ENCODE results near the gene BAZ1B.
"Not testable (repeated sequence)": the region's sequence is repeated elsewhere in the genome, so short reads cannot be mapped to it uniquely, and the experiment has no call there.

Gene BAZ1B

GRCh38 chr7:73439410-73439704, 82.7 kb downstream of the BAZ1B start:
- DNase-seq = no peak

GRCh38 chr7:73438547-73439409, 83.3 kb downstream of the BAZ1B start:
- DNase-seq = no peak

GRCh38 chr7:73437621-73438416, 84.3 kb downstream of the BAZ1B start:
- no peak for DNase-seq

GRCh38 chr7:73437091-73437490, 85.0 kb downstream of the BAZ1B start:
- DNase-seq = no peak

GRCh38 chr7:73436031-73436929, 85.8 kb downstream of the BAZ1B start:
- DNase-seq = no peak

GRCh38 chr7:73435471-73436009, 86.6 kb downstream of the BAZ1B start:
- DNase-seq = no peak

- no peak for DNase-seq
Observed at GRCh38 chr7:73434701-73435069, 87.4 kb downstream of the BAZ1B start.

- DNase-seq = no peak
Observed at GRCh38 chr7:73433924-73434700, 88.0 kb downstream of the BAZ1B start.

- DNase-seq = no peak
Observed at GRCh38 chr7:73432676-73433075, 89.4 kb downstream of the BAZ1B start.

GRCh38 chr7:73431041-73431835, 90.9 kb downstream of the BAZ1B start:
- no peak for DNase-seq

- not testable (repeated sequence) for DNase-seq
Observed at GRCh38 chr7:73430540-73430939, 91.6 kb downstream of the BAZ1B start.

- no peak for DNase-seq
Observed at GRCh38 chr7:73429622-73430505, 92.2 kb downstream of the BAZ1B start.

- no peak for DNase-seq
Observed at GRCh38 chr7:73429215-73429614, 92.9 kb downstream of the BAZ1B start.

- DNase-seq = no peak
Observed at GRCh38 chr7:73427902-73428787, 93.9 kb downstream of the BAZ1B start.

GRCh38 chr7:73426016-73426415, 96.1 kb downstream of the BAZ1B start:
- no peak for DNase-seq

- DNase-seq = no peak
Observed at GRCh38 chr7:73425356-73425983, 96.6 kb downstream of the BAZ1B start.

- DNase-seq = no peak
Observed at GRCh38 chr7:73424489-73424885, 97.6 kb downstream of the BAZ1B start.
